MM.1S (cell line): Measurements from ENCODE around the gene FCGR3B.
"Not testable (repeated sequence)": the region's sequence is repeated elsewhere in the genome, so short reads cannot be mapped to it uniquely, and the experiment has no call there.

Experiments used
- EZH2 ChIP-seq: fragments of 300-600 bp; sonication (generic); optimal IDR thresholded peaks from 2 replicates; pipeline ENCODE3; 2017; ENCODE audit warnings: low read depth, mild to moderate bottlenecking, antibody characterized with exemption, low read length, mixed read lengths
- TF ChIP-seq, protein P1 (sequence below): fragments of 300-600 bp; sonication (generic); IDR thresholded peaks from 2 replicates; pipeline ENCODE4 v1.5.1; 2016; ENCODE audit warnings: antibody characterized with exemption, low read length, mixed read lengths

DNA sequence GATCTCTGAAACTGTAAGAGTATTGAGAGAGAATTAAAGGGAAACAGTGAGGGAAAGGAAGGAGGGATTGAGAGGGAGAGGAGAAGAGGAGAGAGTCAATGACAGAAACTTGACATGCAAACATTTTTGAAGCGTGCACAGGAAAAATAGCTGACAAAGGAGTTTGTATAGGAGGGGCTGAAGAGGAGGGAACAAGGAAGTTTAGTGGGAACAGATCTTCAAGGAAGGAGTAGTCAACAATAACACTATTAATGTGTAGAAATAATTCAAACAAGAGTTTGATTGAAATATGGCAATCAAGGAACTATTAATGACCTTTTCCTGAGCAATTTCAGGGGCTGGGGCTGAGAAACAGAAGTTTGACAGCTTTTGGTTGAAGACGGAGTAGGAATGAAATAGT is 4.0 kb upstream of the FCGR3B start:
- TF ChIP-seq, protein P1, sequence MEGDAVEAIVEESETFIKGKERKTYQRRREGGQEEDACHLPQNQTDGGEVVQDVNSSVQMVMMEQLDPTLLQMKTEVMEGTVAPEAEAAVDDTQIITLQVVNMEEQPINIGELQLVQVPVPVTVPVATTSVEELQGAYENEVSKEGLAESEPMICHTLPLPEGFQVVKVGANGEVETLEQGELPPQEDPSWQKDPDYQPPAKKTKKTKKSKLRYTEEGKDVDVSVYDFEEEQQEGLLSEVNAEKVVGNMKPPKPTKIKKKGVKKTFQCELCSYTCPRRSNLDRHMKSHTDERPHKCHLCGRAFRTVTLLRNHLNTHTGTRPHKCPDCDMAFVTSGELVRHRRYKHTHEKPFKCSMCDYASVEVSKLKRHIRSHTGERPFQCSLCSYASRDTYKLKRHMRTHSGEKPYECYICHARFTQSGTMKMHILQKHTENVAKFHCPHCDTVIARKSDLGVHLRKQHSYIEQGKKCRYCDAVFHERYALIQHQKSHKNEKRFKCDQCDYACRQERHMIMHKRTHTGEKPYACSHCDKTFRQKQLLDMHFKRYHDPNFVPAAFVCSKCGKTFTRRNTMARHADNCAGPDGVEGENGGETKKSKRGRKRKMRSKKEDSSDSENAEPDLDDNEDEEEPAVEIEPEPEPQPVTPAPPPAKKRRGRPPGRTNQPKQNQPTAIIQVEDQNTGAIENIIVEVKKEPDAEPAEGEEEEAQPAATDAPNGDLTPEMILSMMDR, result not testable (repeated sequence)
- not testable (repeated sequence) for TF ChIP-seq EZH2
